CD4-positive, alpha-beta T cell (primary cell): ENCODE measurements around the gene GPATCH2L. TPM values are rescaled to one million over a fixed set of nuclear protein-coding genes. Genes with fewer than 3 reads are reported as not detected.

Experiments used
- ATAC-seq: fragments of 200-7000 bp; cut with Tn5 transposase; one replicate; pipeline ENCODE4 v1.10.0; 2022; ENCODE audit warnings: mild to moderate bottlenecking; ENCODE audit not compliant: poor library complexity
- CTCF ChIA-PET: fragments of 350-600 bp; sonication (Branson Sonifier 250); formaldehyde crosslinking; loops from one replicate; lab custom pipeline; 2021; ENCODE audit warnings: antibody characterized with exemption, inconsistent platforms; lab: Charles Lee
- POLR2A ChIA-PET: fragments of 350-600 bp; sonication (Branson Sonifier 250); formaldehyde crosslinking; loops from one replicate; lab custom pipeline; 2021; ENCODE audit warnings: antibody characterized with exemption, inconsistent platforms; lab: Charles Lee
- DNase-seq, 14 experiments: peaks; one replicate each; pipeline ENCODE4 v3.0.0-alpha.2; 2013 to 2020; ENCODE audit warnings: mixed read lengths in 2 of 14
- H3K27ac ChIP-seq, 2 donors: one replicate each; pipeline versions ENCODE4 v1.5.1 to v1.7.0; 2013; ENCODE audit warnings: low read length in 2 of 2, low read depth in 1 of 2, mild to moderate bottlenecking in 1 of 2
- H3K27me3 ChIP-seq, 2 experiments: 1 replicate in 1 of 2; 2 replicates in 1 of 2; pipeline versions ENCODE4 v1.6.1 to v1.7.0; 2013; ENCODE audit warnings: low read length in 2 of 2, control low read depth in 1 of 2, mild to moderate bottlenecking in 1 of 2, moderate library complexity in 1 of 2; ENCODE audit not compliant: insufficient read depth in 2 of 2, control insufficient read depth in 1 of 2
- H3K36me3 ChIP-seq: one replicate; pipeline ENCODE4 v1.6.1; 2013; ENCODE audit warnings: low read length, control low read depth; ENCODE audit not compliant: insufficient read depth
- H3K4me1 ChIP-seq: one replicate; pipeline ENCODE4 v1.6.1; 2013; ENCODE audit warnings: low read length, control low read depth; ENCODE audit not compliant: insufficient read depth
- H3K4me3 ChIP-seq: one replicate; pipeline ENCODE4 v1.5.1; 2013; ENCODE audit warnings: mild to moderate bottlenecking, low read length, moderate library complexity
- H3K9me3 ChIP-seq, 2 experiments: 1 replicate in 1 of 2; 2 replicates in 1 of 2; pipeline versions ENCODE4 v1.6.1 to v1.7.0; 2013; ENCODE audit warnings: low read length in 2 of 2, mild to moderate bottlenecking in 2 of 2, control low read depth in 1 of 2, moderate library complexity in 1 of 2; ENCODE audit not compliant: control insufficient read depth in 1 of 2, insufficient read depth in 1 of 2
- H3K27ac Mint-ChIP-seq: one replicate; pipeline ENCODE4 v1.8.0; 2020; ENCODE audit warnings: mixed read lengths
- H3K27me3 Mint-ChIP-seq: one replicate; pipeline ENCODE4 v1.8.0; 2021; ENCODE audit warnings: mixed read lengths
- H3K36me3 Mint-ChIP-seq: one replicate; pipeline ENCODE4 v1.8.0; 2021; ENCODE audit warnings: low read depth, mixed read lengths
- H3K4me1 Mint-ChIP-seq: one replicate; pipeline ENCODE4 v1.8.0; 2021; ENCODE audit warnings: low read depth, mixed read lengths
- H3K4me3 Mint-ChIP-seq: one replicate; pipeline ENCODE4 v1.8.0; 2020; ENCODE audit warnings: mild to moderate bottlenecking, mixed read lengths
- H3K9me3 Mint-ChIP-seq: one replicate; pipeline ENCODE4 v1.8.0; 2020; ENCODE audit warnings: mixed read lengths
- intact Hi-C, 2 experiments: fragments of 100-400 bp; cut with DNase I in 1 of 2; cut with micrococcal nuclease in 1 of 2; formaldehyde crosslinking; loops; one replicate each; pipeline versions ENCODE4 v1.15.1 to v1.9.0; 2023 to 2025; cut with DNase I, micrococcal nuclease
- total RNA-seq, 174 experiments: library from RNA in 2 of 174; stranded (reverse) in 2 of 174; gene quantifications; one replicate each; pipeline ENCODE4 v1.2.3 and lab custom pipeline; 2021 to 2026
- TF ChIP-seq, protein P1 (sequence below): fragments of 200-600 bp; IDR thresholded peaks from one replicate; pipeline ENCODE4 v1.8.0; 2022; ENCODE audit warnings: antibody characterized with exemption, mild to moderate bottlenecking

GPATCH2L gene
- total RNA-seq, 2 experiments from 2014 or later: 56.0 to 61.5 TPM

DNA sequence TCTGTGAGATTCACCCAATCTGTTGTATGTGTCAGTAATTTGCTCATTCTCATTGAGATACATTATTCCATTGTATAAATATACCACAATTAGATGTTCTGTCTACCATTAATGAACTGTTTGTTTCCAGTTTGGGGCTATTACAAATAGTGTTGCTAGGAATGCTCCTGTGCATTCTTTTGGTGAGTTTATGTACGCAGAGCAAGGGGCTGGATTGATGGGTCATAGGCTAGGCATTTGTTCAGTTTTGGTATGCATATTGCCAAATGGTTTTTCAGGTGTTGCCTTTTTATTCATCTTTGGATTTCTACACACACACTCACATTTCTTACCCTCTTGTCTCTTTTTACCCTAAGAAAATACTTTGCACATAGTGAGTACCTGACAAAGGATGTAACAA is 93.4 kb downstream of the GPATCH2L start:
- Mint-ChIP-seq H3K9me3 (peaks cover 26% of the 10 kb centered on the region), H3K4me3 (no peak overlapping the region), H3K27ac (no peak overlapping the region), H3K4me1 (no peaks in the 10 kb centered on the region), H3K27me3 (peaks cover under 1% of the 10 kb centered on the region), H3K36me3 (peaks cover 26% of the 10 kb centered on the region)
- Histone ChIP-seq H3K4me3 (no peak overlapping the region), H3K4me1 (no peaks in the 10 kb centered on the region), H3K9me3 (peaks cover 0 to 7% of the 10 kb centered on the region in 2 experiments), H3K27ac (no peak overlapping the region), H3K36me3 (no peaks in the 10 kb centered on the region), H3K27me3 (no peaks in the 10 kb centered on the region)
- no peak for DNase-seq
- intact Hi-C loops: no loop called here
- ATAC-seq: no peak
- TF ChIP-seq, protein P1, sequence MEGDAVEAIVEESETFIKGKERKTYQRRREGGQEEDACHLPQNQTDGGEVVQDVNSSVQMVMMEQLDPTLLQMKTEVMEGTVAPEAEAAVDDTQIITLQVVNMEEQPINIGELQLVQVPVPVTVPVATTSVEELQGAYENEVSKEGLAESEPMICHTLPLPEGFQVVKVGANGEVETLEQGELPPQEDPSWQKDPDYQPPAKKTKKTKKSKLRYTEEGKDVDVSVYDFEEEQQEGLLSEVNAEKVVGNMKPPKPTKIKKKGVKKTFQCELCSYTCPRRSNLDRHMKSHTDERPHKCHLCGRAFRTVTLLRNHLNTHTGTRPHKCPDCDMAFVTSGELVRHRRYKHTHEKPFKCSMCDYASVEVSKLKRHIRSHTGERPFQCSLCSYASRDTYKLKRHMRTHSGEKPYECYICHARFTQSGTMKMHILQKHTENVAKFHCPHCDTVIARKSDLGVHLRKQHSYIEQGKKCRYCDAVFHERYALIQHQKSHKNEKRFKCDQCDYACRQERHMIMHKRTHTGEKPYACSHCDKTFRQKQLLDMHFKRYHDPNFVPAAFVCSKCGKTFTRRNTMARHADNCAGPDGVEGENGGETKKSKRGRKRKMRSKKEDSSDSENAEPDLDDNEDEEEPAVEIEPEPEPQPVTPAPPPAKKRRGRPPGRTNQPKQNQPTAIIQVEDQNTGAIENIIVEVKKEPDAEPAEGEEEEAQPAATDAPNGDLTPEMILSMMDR: no peak
- CTCF ChIA-PET: no interaction called here
- POLR2A ChIA-PET: no interaction called here

GRCh38 chr14:76250302-76250701 is 98.6 kb downstream of the GPATCH2L start:
- H3K27ac Mint-ChIP-seq: no peak overlapping the region
- TF ChIP-seq, protein P1: no peak
- intact Hi-C loops: no loop called here
- H3K4me1 ChIP-seq: no peaks in the 10 kb centered on the region
- no peaks in the 10 kb centered on the region for H3K4me1 Mint-ChIP-seq
- no peaks in the 10 kb centered on the region for H3K36me3 Mint-ChIP-seq
- H3K9me3 Mint-ChIP-seq: no peaks in the 10 kb centered on the region
- H3K4me3 Mint-ChIP-seq: no peak overlapping the region
- H3K36me3 ChIP-seq: no peaks in the 10 kb centered on the region
- H3K27me3 Mint-ChIP-seq: peaks cover 3% of the 10 kb centered on the region
- H3K9me3 ChIP-seq: no peaks in the 10 kb centered on the region
- POLR2A ChIA-PET: no interaction called here
- no peak overlapping the region for H3K4me3 ChIP-seq
- DNase-seq: no peak
- no peak for ATAC-seq
- no peaks in the 10 kb centered on the region for H3K27me3 ChIP-seq
- no peak overlapping the region for H3K27ac ChIP-seq
- CTCF ChIA-PET: no interaction called here

DNA sequence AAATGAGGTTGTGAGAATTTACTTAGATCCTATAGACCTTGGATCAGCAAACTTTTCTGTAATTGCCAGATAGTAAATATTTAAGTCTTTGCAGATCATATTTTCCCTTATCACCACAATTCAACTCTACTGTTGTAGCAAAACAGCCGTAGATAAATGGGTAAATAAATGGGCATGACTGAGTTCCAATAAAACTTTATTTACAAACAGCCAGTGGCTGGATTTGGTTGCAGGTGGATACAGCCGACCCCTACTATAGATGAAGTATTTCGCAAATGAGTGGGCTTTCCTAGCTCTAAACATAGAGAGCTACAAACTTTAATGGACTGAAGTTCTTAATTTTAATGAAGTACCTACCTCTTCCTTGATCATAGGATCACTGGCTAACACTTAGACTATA is 100.7 kb downstream of the GPATCH2L start:
- H3K9me3 Mint-ChIP-seq: no peaks in the 10 kb centered on the region
- no peaks in the 10 kb centered on the region for H3K36me3 ChIP-seq
- H3K27ac Mint-ChIP-seq: no peak overlapping the region
- no peaks in the 10 kb centered on the region for H3K27me3 ChIP-seq
- H3K4me3 Mint-ChIP-seq: no peak overlapping the region
- no peaks in the 10 kb centered on the region for H3K4me1 Mint-ChIP-seq
- ChIA-PET CTCF (no interaction called here), POLR2A (no interaction called here)
- DNase-seq: no peak
- no peak for ATAC-seq
- H3K4me1 ChIP-seq: no peaks in the 10 kb centered on the region
- peaks cover 3% of the 10 kb centered on the region for H3K27me3 Mint-ChIP-seq
- H3K27ac ChIP-seq: no peak overlapping the region
- H3K4me3 ChIP-seq: no peak overlapping the region
- TF ChIP-seq, protein P1: no peak
- H3K9me3 ChIP-seq: no peaks in the 10 kb centered on the region
- intact Hi-C loops: no loop called here
- H3K36me3 Mint-ChIP-seq: no peaks in the 10 kb centered on the region
